Ureter (tissue), 1 donor: ENCODE measurements around the gene NSUN7. TPM values are rescaled to one million over a fixed set of nuclear protein-coding genes. Genes with fewer than 3 reads are reported as not detected.
"Not testable (repeated sequence)": the region's sequence is repeated elsewhere in the genome, so short reads cannot be mapped to it uniquely, and the experiment has no call there.

Experiments used
- DNase-seq: peaks from one replicate; pipeline ENCODE4 v3.0.0-alpha.2; 2020; ENCODE audit warnings: low spot score
- total RNA-seq: library from RNA; stranded (reverse); gene quantifications from one replicate; pipeline ENCODE4 v1.2.4, GENCODE V29; 2023
- donor health status: DM: yes; HTN: yes; CAD: no.

NSUN7 gene, protein sequence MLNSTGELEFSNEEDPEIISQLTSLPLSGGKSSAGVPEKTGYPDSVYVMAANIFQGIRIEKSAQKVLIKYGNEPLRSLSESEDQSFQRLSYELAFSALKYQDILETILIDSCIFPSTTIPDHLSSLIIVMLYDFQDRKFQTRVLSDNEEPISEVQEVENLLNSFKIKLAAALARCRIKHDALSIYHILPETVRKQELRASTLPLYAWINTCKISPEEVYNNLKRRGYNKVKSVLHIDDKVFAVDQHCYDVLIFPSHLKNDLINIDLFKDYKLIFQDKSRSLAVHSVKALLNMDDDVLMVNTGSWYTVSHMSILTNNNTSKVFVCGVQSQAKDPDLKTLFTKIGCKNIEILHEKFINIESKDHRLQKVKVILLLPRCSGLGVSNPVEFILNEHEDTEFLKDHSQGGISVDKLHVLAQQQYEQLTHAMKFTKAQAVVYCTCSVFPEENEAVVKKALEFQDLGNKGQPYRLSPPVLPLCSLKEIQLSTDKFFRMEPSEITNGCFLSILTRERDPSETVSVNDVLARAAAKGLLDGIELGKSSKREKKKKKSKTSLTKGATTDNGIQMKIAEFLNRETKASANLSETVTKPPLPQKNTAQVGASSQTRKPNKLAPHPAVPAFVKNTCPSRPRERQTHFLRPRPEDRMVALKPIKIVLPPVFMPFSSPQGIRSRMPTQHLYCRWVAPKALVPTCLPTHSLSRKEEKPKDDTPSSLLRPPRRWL
- total RNA-seq = 8.5 TPM

DNA sequence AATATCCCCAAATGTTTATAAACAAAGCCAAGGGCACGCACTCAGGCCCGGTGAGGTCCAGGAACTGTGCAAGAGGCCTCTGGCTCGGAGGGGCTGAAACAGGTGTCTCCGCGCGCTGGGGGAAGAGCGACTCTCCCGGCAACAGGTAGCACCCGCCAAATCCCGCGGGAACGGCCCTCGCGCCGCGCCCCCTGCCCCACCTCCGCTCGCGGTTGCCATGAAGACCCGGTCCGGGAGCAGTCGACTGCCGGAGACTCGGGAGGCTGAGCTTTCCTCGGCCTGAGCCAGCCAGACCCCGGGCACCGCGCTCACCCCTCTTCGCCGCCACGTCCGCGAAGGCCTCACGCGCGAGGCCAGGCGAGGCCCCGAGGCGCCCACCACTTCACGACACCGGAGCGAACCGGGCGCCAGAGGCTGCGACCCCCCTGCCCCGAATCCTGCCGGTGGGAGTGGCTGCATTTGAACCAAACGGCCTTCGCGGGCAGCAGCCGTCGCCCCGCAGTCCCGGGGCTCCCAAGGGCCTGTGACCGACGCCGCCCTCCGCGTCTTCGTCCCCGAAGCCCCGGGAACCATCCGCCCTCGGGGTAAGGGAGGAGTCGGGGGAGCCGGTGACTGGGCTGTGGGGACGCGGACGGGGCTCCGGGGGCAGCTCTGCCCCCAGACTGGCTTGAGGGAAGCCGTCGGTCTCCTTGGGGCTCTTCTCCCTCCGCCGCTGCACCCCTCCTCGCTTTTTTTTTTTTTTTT is at the start of gene NSUN7:
Gene NSUN7, plus strand, starts transcription at position 239 of the 744 bp plus-strand sequence. CDS start 739 bp downstream, outside the sequence.
- DNase-seq = peak; percentile 83

DNA sequence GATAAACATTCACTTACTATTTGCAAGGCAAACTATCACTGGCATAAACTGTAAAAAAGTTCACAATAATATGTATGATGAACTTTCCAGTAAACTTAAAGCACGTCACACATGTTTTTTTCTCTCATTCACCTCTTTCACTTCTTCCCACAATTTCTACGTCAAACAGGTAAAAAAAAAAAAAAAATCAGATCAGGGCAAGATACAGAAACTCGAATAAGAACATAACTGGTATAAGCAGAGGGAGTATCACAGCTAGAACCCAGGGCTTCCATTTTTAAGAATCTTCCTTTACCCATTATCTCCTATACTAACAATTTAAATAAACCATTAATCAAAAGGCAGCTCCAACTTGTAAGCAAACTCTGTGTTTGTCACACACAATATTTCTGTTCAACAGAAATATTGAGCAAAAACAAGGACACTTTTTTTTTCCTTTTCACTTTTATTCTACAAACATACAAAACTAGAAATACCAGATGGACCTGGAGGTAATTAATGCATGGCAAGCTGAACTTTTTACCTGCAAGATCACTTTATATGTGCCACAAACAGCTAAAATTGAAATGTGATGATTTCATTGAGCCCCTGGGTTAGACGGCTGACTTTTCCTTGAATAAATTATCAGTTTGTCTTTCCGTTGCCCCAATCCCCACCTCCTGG is 47.5 kb upstream of the NSUN7 start:
- DNase-seq = no peak

DNA sequence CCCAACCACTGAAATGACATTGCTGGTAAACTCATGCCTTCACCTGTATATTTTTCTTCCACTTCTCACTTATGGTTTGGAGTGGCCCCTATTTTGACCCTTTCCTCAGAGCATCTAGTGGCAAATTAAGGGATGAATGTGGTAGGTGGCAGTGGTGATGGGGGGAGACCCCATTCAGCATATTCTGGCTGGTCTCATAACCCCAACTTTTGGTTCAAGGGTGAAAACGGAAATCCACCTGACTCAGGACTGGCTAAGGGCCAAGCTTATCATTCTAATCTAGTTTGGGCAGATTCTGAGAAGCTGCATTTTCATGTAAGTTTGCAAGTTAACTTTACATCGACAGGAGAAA is 47.0 kb upstream of the NSUN7 start:
- no peak for DNase-seq

DNA sequence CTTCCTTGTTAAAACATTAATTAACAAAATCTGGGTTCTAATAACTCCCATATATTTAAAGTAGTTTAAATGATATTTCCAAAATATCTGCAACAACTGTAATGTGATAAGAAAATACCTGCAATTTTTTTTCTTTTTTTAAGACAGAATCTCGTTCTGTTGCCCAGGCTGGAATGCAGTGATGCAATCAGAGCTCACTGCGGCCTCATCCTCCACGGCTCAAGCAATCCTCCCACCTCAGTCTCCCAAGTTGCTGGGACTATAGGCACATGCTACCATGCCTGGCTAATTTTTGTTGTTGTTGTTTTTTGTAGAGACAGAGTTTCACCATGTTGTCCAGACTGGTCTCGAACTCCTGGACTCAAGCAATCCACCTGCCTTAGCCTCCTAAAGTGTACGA is 45.7 kb upstream of the NSUN7 start:
- no peak for DNase-seq

DNA sequence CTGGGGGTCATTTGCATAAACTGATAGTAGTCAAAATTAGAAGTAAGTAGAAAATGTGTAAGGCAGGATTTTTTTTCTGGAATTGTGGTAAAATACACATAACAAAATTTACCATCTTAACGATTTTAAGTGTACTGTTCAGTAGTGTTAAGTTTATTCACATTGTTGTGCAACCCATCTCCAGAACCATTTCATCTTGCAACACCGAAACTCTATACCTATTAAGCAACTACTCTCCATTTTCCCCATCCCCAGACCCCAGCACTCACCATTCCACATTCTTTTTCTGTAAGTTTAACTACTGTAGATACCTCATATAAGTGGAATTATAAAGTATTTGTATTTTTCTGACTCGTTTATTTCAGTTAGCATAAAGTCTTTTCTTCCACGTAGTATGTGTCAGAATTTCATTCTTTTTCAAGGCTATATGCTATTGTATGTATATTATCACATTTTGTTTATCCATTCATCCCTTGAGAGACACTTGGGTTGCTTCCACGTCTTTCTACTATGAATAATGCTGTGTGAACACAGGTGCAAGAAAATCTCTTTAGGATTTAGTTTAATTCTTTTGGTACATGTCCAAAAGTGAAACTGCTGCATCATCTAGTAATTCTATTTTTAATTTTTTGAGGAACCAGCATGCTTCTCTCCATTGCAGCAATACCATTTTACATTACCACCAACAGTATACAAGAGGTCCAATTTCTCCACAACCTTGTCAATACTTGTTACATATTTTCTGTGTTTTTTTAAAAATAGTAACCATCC is 39.1 kb upstream of the NSUN7 start:
- no peak for DNase-seq

DNA sequence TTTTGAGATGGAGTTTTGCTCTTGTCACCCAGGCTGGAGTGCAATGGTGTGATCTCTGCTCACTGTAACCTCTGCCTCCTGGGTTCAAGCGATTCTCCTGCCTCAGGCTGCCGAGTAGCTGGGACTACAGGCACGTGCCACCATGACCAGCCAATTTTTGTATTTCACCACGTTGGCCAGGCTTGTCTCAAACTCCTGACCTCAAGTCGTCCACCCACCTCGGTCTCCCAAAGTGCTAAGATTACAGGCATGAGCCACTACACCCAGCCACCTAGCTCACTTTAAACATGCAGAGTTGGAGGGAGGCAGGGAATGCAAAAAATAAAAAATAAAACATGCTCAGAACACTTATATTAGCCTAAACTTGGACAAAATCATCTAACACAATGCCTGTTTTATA is 36.8 kb upstream of the NSUN7 start:
- DNase-seq = not testable (repeated sequence)

DNA sequence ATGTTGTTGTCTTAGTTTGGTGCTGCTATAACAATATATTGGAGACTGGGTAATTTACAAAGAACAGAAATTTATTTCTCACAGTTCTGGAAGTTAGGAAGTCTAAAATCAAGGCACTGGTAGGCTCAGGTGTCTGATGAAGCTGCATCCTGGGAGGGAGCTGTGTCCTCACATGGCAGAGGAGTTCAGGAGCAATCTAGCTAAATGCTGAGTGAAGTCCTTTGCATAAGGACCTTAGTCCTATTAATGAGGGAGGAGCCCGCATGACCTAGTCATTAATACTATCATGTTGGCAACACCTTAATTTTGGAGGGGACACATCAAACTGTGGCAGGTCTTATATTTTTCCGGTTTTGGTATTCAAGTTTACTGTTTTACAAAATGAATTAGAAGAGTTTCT is 36.0 kb upstream of the NSUN7 start:
- no peak for DNase-seq

DNA sequence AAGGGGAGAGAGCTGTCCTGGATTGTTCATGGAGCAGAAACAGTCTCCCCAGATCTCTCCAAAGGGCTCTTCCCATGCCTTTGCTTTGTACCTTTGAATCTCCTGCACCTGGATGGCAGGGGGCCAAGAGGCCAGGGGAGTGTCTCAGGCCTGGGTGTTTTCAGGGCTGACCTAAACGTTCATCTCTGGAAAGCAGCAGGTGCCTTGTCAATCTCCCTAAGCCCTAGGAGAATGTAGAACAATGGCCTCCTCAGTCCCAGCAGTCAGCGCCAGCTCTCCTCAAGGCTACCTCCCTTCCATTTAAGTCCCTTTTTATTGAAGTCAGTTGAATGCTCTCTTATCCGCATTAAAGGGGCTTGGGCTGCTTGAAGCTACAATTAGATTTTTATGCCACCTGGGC is 31.2 kb upstream of the NSUN7 start:
- no peak for DNase-seq

DNA sequence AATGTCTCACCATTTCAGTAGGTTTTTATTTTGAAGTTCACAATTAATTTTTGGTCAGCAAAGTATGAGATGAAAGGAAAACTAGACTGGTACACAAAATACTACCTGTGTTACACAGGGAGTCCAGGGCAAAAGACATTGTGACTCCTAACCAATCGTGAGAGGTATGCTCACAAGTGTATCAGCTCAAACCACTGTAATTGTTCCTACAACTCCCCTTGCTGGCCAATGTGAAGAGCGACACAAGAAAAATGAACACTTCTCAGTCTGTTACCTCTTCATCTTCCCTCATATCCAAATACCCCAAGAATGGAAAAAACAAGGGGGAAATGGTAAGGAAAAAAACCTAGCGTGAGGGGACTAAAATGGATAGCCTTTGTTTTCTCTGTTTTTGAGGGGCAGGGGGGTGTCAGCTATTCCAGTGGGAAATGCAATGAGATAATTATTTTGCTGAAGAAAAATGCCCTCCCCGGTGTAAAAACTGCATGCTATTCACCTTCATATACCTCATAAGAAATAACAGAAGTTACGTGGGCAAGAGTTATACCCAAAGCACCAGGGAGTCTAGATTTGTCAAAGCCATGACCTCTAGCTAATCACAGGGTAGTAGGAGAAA is 30.6 kb upstream of the NSUN7 start:
- DNase-seq = no peak

DNA sequence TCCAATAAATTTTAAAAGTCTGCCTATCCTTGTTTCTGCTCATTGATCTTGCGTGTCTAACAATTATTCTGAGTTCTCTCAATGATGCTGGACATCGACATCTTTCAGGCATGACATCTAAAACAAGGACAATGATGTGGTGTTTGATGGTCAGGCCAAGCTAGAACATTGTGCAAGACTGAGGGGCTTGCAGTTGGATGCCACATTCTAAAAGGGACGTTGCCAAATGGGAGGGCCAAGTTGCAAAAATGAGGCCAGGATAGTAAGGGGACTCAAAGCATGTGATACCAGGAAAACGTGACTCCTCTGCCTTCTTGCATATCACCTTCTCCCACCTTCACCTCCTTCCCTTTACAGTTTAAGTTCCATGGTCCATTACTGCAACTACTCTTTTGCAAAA is 29.4 kb upstream of the NSUN7 start:
- DNase-seq = no peak

DNA sequence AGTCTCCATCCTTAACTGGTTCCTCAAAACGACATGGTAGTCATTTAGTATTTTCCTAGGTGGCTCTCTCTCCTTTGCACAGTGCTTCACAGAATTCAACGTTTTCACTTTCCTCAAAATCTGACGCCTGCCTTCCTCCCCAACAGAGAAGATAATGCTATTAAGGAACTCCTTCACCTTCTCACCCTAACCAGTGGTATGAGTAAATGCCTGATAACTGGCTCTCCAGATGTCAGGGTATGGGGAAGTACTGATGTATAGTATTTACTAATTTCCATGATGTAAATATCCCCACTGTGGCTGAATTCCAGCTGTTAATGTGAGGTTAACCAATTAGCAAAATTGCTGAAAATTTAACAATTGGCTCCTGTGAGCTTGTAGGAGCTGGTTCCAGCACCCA is 28.8 kb upstream of the NSUN7 start:
- DNase-seq = no peak

DNA sequence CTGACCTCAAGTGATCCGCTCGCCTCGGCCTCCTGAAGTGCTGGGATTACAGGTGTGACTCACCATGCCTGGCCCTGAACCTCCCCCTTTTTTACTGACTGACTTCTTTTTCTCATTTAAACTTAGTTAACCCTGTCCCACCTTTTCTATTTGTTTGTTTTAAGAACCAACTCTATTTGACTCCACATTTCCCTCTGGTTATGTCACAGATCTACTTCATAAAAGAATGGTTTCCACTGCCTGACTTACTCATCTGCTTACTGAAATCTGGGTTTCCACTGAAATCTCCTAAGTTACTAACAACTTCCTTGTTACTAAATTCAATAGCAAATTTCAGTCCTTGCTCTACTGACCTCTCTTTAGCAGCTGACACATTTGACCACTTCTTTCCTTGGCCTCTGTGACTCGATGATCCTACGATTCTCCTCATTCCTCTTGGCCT is 28.0 kb upstream of the NSUN7 start:
- no peak for DNase-seq

DNA sequence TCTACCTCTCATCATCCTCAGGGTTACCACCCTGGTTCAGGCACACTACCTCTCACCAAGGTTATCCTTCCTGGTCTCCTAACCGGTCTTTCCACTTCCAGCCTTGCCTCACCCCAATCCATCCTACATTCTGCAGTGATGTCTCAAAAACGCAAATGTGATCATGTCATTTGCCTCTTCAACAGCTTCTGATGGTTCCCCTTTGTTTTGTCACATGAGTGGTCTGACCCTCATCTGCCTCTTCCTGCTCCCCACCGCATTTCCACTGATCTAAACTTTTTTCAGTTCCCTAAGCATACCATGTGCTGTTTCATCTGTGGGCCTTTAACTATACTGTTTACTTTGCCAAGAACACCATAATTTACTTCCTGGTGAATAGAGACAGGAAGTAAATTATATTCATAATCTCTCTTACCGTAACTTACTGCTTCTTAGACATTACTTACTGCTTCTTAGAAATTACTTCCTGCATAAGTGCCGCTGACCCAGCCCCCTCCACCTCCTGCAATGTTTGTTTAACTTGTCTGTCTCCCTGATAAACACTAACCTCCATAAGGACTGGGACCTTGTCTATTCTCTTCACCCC is 27.1 kb upstream of the NSUN7 start:
- DNase-seq = no peak

DNA sequence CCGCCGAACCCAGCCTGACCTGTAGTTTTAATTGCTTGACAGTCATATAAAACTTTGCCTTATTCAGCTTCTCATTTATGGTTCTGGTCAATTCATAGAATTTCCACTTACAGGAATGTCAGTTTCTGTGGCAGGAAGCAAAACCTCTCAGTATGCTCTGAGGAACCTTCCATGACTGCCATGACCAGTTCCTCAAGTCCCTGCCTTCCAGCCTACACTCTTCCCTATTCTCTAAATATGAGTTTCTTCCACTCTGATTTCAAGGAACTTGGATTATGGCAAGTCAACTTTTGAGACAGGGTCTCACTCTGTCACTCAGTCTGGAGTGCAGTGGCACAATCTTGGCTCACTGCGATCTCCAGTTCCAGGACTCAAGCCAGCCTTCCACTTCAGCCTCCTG is 26.0 kb upstream of the NSUN7 start:
- DNase-seq = no peak

DNA sequence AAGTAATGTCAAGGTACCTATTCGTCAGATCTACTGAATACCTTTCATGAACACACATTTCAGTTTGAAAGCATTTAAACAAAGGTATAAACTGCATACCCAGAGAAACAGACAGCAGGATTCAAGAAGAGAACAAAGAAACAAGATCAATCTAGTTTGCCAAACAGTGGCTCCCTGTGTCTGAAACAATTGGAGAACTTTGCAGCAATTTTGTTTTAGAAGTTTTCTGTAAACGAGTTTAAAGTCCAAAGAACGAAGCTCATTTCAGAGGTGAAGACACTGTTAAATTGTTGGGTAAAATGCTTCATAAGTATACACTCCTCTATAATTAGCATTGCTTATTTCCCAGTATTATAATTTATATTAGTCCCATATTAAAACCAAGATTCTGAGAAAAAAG is 21.4 kb upstream of the NSUN7 start:
- DNase-seq = no peak

DNA sequence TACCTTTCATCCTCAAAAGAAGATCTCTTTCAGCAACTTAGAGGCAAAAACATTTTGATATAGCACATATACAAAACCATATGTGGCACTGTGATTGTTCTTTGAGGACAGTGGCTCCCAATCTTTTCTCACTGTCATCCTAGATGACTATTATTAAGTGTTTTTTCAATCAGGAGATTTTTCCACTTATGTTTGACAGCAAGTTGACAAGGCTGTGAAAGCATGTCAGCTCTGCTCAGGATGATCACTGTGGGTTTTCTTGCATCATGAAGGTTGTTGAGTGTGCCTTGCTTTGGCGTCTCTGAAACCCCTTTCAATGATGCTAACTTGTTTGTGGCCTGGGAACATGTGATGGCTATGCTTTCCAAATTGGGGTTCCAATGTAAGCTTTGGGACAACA is 20.2 kb upstream of the NSUN7 start:
- no peak for DNase-seq

DNA sequence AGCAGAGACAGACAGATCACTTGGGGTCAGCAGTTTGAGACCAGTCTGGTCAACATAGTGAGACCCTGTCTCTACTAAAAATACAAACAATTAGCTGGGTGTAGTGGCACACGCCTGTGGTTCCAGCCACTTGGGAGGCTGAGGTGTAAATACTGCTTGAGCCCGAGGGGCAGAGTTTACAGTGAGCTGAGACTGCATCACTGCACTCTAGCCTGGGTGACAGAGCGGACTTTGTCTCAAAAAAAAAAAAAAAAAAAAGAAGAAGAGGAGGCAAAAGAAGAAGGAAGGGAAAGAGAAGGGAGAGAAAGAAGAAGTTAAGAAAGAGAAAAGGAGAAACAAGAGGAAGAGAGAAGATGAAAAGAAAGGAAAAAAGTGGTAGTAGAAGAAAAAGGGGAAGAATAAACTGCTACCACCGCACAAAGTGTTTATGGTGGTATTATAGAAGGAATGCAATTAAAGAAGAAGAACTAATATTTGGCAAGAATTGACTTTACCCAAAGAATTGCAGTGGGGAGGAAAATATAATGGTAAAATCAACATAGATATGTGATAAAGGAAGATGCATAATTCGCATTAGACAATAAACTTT is 19.6 kb upstream of the NSUN7 start:
- DNase-seq = no peak

DNA sequence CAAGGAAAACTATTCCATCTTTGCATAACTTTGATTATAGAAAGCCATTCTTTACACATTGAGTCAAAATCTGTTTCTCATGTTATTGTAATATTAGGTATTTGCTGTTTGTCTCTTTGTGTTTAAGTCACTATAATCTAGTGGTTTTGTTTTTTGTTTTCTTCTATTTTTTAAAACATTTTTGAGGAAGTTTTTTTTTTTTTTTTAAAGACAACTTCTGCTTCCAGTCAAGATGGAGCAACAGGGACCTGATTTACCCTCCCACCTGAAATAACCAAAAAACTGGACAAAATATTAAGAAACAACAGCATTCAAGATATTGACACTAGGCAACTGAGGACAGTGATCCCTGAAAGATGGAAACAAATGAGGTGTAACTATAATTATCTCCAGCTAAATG is 18.4 kb upstream of the NSUN7 start:
- DNase-seq = no peak

DNA sequence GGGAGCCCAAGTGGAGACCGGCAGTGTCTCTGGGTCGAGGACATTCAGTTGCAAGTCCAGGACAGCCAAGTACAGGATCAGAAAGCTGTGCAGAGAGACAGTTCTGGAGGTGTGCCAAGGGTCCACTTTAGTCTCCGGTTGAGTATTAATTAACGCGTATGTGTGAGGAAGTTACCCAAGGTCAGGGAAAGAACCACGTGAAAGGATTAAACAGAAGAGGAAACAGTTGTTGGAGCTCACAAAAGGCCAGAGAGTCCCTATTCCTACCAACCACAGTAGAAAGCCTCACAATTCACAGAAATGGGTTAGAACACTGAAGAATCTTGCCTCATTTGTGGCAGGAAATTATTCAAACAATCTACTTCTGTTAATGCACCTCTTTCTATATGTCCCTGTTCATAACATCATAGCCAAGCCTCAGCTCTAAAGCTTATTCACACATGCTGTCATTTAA is 17.9 kb upstream of the NSUN7 start:
- DNase-seq = no peak

DNA sequence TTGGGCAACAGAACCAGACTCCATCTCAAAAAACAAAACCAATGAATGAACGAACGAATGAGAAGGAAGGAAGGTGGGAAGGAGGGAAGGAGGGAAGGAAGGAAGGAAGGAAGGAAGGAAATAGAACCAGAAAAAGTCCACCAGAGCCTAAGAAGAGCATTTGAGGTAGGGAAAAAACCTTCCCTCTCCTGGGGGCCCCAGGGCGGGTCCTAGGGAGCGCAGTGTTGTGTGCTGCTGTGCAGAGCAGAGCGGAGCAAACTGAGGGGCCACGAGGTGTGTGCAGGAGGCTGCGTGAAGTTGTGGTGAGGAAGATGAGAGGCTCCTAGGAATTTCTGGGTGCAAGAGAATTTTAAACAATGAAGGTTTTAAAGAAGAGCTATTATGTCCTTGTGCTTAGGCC is 16.0 kb upstream of the NSUN7 start:
- no peak for DNase-seq
